Ovary (tissue), 3 donors: ENCODE data around the gene CKS2.

Source experiments
- EP300 ChIP-seq: sonication (generic); formaldehyde crosslinking; IDR thresholded peaks from one replicate; pipeline ENCODE4 v1.6.1; 2017; ENCODE audit warnings: antibody characterized with exemption
- POLR2A ChIP-seq: fragments of 450-650 bp; IDR thresholded peaks from one replicate; pipeline ENCODE4 v1.6.1; 2017; ENCODE audit warnings: antibody characterized with exemption, mild to moderate bottlenecking, moderate library complexity
- TF ChIP-seq, protein P1 (sequence below), 3 donors: fragments of 450-650 bp in 2 of 3; fragments of 200-600 bp in 1 of 3; IDR thresholded peaks; one replicate each; pipeline versions ENCODE4 v1.5.1 to v1.8.0; 2016 to 2022; ENCODE audit warnings: antibody characterized with exemption in 3 of 3, mild to moderate bottlenecking in 1 of 3
- donor health status: DM: no; HTN: no; CAD: no.

GRCh38 chr9:89360465-89360864, 49.5 kb downstream of the CKS2 start:
- TF ChIP-seq POLR2A: no peak
- TF ChIP-seq, protein P1, sequence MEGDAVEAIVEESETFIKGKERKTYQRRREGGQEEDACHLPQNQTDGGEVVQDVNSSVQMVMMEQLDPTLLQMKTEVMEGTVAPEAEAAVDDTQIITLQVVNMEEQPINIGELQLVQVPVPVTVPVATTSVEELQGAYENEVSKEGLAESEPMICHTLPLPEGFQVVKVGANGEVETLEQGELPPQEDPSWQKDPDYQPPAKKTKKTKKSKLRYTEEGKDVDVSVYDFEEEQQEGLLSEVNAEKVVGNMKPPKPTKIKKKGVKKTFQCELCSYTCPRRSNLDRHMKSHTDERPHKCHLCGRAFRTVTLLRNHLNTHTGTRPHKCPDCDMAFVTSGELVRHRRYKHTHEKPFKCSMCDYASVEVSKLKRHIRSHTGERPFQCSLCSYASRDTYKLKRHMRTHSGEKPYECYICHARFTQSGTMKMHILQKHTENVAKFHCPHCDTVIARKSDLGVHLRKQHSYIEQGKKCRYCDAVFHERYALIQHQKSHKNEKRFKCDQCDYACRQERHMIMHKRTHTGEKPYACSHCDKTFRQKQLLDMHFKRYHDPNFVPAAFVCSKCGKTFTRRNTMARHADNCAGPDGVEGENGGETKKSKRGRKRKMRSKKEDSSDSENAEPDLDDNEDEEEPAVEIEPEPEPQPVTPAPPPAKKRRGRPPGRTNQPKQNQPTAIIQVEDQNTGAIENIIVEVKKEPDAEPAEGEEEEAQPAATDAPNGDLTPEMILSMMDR (IDR thresholded peaks at IDR 0.05): no peak
- TF ChIP-seq EP300: no peak
